GM12878 (cell line): ENCODE results near the gene TPI1.

Experiments used
- CEBPB ChIP-seq, 2 experiments: fragments of 150-350 bp in 1 of 2; IDR thresholded peaks; 2 replicates each; pipeline ENCODE4 v1.6.1; 2012 to 2014; ENCODE audit warnings: low read depth in 2 of 2, low read length in 2 of 2, borderline replicate concordance in 1 of 2, inconsistent platforms in 1 of 2
- CTCF ChIP-seq, 3 experiments: IDR thresholded peaks in 2 of 3; conservative IDR thresholded peaks in 1 of 3; 2 replicates each; pipeline ENCODE4 v1.5.1; 2011; ENCODE audit warnings: low read depth in 3 of 3, low read length in 3 of 3, mild to moderate bottlenecking in 3 of 3, control low read depth in 2 of 3, moderate library complexity in 2 of 3, inconsistent platforms in 1 of 3, mixed read lengths in 1 of 3; ENCODE audit not compliant: control insufficient read depth in 2 of 3, insufficient read depth in 1 of 3; ENCODE audit errors: extremely low read depth in 1 of 3
- EZH2 ChIP-seq: IDR thresholded peaks from 2 replicates; pipeline ENCODE4 v1.6.1; 2012; ENCODE audit warnings: low read depth, mild to moderate bottlenecking, control low read depth, inconsistent platforms, low read length, borderline replicate concordance; ENCODE audit not compliant: control insufficient read depth
- JUND ChIP-seq: IDR thresholded peaks from 2 replicates; pipeline ENCODE4 v1.6.1; 2012; ENCODE audit warnings: low read depth, mild to moderate bottlenecking, low read length, improper control_type of control experiment, moderate library complexity
- KAT2A ChIP-seq: conservative IDR thresholded peaks from 2 replicates; pipeline ENCODE4 v1.6.1; 2011; ENCODE audit warnings: low read depth, low read length; ENCODE audit not compliant: control insufficient read depth
- MAX ChIP-seq: IDR thresholded peaks from 2 replicates; pipeline ENCODE4 v1.6.1; 2012; ENCODE audit warnings: low read depth, low read length, improper control_type of control experiment
- POLR2A ChIP-seq: IDR thresholded peaks from 2 replicates; pipeline ENCODE4 v1.6.1; 2011; ENCODE audit warnings: low read depth, mild to moderate bottlenecking, low read length
- TAF1 ChIP-seq: IDR thresholded peaks from 2 replicates; pipeline ENCODE4 v1.6.1; 2011; ENCODE audit warnings: mild to moderate bottlenecking, low read depth, low read length, borderline replicate concordance

GRCh38 chr12:6903722-6904121 is 36.4 kb downstream of the TPI1 start:
- TF ChIP-seq CTCF (IDR thresholded peaks at IDR 0.05 in 2 of 3, conservative IDR thresholded peaks at IDR 0.05 in 1 of 3; ENCODE audit: control insufficient read depth in 2 of 3, extremely low read depth in 1 of 3, insufficient read depth in 1 of 3, low read depth in 3 of 3, low read length in 3 of 3) (no peak), JUND (no peak), KAT2A (no peak), MAX (no peak), CEBPB (IDR thresholded peaks at IDR 0.05; ENCODE audit: borderline replicate concordance in 1 of 2, low read depth in 2 of 2, low read length in 2 of 2) (no peak), TAF1 (no peak), POLR2A (no peak), EZH2 (no peak)
